HG03108 (cell line): ENCODE results near the gene TCERG1L.
"Not testable (repeated sequence)": the region's sequence is repeated elsewhere in the genome, so short reads cannot be mapped to it uniquely, and the experiment has no call there.

Experiments used
- ATAC-seq: cut with Tn5 transposase; IDR thresholded peaks from one replicate; pipeline ENCODE4 v1.9.1; 2021; ENCODE audit warnings: moderate library complexity; ENCODE audit not compliant: unreplicated experiment

The TCERG1L gene

DNA sequence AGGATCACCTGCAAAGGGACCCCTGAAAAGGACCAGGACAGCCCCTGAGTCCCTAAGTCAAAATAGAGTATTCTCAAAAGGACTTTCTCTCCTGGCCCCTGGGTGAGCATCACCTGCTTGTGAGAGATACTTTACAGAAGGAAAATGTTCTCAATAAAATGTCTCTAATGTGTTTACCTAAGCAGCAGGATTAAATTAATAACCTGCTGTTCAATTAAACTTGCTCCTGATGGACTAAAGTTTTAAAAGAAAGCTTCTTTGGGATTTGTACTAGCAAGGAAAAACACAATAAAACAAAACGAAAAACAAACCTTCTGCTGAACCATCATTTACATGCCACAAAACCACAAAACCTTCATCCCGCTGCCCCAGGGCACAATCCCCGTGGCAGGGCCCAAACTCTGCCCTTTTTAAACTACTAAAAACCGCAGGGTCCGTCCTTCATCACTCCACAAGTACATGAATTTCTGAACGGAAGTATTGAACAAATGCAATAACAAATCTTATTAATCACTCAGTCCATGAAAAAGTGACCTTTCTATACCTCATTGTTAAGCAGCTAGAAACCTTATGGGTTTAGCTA, 197.7 kb downstream of the TCERG1L start:
- no peak for ATAC-seq

- no peak for ATAC-seq
These were observed 198.4 kb downstream of the TCERG1L start for GRCh38 chr10:131113165-131113564.

GRCh38 chr10:131112691-131113090, 198.8 kb downstream of the TCERG1L start:
- ATAC-seq: no peak

DNA sequence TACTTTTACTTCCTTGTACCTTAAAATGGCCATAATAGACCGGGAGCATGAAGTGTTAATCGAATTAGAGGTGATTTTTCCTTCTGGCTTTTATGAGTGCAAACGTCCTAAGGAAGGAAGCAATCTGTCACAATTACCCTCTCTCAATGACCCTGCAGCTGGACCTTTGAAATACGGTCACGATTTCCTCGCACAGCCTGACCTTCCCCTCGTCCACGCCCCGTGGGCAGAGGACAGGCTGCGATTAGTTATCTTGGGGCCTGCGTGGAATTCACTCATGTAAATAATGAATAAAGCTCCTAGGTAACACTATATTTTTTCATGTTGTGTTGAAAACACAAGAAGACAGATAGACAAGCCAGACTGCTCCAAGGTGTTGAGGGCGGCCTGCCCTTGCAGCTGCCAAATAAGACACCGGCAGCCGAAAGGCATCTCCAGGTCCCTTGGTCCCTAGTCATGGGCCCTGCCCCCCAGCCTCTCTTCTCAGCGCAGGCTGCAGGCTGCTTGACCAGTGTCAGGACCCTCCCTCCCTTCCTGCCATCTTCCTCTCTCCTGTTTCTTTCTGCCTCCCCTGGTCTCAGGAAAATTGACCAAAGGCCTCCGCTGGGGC, 199.9 kb downstream of the TCERG1L start:
- no peak for ATAC-seq

DNA sequence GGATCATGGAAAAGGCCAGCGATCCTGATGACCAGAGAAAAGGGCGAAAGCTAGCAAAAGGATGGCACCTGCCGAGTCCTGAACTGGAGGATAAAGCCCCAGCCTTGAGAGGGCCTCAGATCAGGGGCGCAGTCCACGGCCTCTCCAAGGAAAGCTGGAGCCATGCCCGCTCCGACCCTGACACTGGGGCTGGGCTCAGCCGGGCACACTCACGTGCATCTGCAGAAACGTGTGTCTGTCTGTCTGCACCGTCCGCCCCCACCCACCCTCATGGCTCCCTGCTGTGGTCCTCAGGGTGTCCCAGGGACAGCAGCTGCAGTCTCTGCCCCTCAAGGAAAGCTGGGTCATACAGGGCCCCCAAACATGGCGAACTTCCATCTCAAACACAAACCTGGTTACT, 200.5 kb downstream of the TCERG1L start:
- ATAC-seq: no peak

GRCh38 chr10:131110241-131110783, 201.2 kb downstream of the TCERG1L start:
- no peak for ATAC-seq

- no peak for ATAC-seq
These were observed 201.8 kb downstream of the TCERG1L start for GRCh38 chr10:131109726-131110125.

DNA sequence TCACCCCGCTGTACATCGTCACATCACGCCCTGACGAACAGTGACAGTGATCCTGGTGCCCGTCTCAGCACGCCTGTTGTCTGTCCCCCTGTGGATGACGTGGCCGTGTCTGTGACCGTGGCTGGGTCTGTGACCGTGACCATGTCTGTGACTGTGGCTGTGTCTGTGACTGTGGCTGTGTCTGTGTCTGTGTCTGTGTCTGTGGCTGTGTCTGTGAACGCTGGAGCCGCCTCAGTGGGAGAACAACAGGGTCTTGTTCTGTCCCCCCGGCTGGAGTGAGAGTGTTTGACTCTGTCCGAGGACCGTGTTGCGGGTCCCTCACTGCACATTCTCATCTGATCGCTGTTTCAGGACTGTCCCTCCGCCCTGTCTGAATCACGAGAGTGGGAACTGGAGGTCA, 202.2 kb downstream of the TCERG1L start:
- no peak for ATAC-seq

DNA sequence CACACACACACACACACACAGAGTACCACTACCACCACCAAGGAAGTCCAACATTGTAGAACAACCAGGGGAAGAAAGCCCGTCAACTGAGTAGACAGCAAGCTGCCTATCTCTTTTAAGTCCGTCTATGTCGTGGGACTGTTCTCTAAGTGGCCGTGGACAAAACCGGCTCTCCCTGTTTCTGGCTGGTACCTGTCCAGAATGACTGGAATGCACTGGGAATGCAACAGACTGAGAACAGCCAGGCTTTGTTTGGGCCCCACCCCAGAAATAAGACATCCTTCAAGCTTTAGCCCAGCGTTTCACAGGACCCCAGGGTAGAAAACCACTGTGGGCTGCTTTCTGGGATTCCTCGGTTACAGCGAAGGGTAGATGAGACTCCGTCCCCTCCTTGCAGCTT, 203.6 kb downstream of the TCERG1L start:
- ATAC-seq: no peak

GRCh38 chr10:131102676-131103075, 208.8 kb downstream of the TCERG1L start:
- no peak for ATAC-seq

DNA sequence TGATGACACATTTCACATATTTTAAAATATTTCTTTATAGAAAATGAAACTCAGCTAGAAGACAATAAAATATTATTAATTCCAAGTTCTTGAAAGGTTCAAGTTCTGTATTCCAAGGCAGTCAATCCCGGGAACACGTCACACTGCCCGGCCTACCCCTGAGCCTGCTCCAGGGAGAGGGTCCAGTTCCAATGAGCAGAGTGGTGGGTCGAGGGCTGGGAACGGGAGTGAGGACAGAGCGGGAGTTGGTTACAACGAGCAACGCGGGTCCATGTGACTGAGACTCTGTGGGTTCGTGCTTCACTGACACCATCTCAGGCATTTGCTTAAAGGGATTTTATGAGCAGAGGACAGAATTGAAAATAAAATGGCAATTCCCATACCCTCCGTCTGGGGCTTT, 209.4 kb downstream of the TCERG1L start:
- no peak for ATAC-seq

GRCh38 chr10:131100418-131101410, 210.8 kb downstream of the TCERG1L start:
- not testable (repeated sequence) for ATAC-seq

GRCh38 chr10:131099028-131099726, 212.3 kb downstream of the TCERG1L start:
- ATAC-seq: no peak

GRCh38 chr10:131098416-131098952, 213.0 kb downstream of the TCERG1L start:
- ATAC-seq: no peak

DNA sequence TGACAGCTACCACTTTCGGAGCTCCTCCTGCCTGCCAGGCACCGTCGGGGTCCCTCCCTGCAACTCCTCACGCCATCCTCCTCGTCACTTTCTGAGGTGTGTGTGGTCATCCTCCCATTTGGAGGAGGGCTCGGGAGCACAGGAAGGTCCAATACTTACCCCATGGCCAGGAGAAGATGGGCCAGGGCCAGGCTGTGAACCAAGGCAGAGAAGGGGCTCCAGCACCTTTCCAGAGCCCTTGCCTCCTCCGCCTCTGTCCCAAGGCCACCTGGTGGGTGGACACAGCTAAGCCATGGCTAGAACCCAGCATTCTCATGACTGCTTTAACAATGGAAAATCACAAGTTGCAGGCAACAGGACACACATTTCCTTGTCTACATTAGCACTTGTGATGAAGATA, 215.5 kb downstream of the TCERG1L start:
- no peak for ATAC-seq

GRCh38 chr10:131095313-131095580, 216.3 kb downstream of the TCERG1L start:
- ATAC-seq: no peak

GRCh38 chr10:131094527-131095312, 216.8 kb downstream of the TCERG1L start:
- no peak for ATAC-seq

GRCh38 chr10:131093795-131094366, 217.6 kb downstream of the TCERG1L start:
- ATAC-seq: no peak

DNA sequence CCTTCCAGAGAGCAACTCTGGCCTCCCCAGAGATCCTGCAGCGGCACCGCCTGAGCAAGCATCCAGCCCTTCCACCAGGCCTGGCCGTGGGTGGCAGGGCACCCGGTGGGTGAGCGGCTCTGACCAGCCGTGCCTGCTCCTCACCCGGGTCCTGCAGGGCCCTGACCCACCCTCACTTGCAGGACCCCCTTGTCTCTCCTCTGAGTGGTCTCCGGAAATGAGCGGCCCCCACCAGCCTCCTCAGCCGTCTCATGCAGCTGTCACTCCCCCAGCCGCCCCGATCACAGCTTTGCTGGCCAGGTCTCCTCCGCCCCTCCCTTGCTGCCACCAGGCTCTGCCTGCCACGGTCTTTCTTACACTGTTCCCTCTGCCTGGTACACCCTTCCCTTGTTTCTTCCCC, 218.2 kb downstream of the TCERG1L start:
- ATAC-seq: no peak

DNA sequence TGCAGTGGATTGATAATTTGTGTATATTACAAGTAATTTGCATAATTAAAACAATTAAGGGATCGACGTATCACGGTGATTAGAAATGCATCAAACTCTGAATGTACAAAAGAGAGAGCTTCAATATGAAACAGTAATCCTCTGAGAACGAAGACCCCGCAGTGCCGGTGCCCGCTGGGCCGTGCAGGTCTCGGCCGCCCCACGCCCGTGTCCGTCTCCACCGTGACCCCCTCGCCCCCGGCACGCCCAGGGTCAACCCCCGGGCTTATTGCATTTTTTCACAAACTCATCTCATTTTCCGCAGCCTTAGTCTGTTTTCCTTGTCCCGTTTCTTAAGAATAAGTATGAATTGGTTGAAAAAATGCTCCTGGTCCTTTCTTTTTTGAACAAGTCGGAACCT, 218.6 kb downstream of the TCERG1L start:
- ATAC-seq: no peak
